ENCODE data around the gene MBD2. TPM values are rescaled to one million over a fixed set of nuclear protein-coding genes. Genes with fewer than 3 reads are reported as not detected.
A peak's percentile ranks its signal among the peaks of the same experiment; 100 is the strongest.
"Not testable (repeated sequence)": the region's sequence is repeated elsewhere in the genome, so short reads cannot be mapped to it uniquely, and the experiment has no call there.

The MBD2 gene
- total and polyA plus RNA-seq, 9 donors = 21.9 to 59.0 (median 45.0) TPM

DNA sequence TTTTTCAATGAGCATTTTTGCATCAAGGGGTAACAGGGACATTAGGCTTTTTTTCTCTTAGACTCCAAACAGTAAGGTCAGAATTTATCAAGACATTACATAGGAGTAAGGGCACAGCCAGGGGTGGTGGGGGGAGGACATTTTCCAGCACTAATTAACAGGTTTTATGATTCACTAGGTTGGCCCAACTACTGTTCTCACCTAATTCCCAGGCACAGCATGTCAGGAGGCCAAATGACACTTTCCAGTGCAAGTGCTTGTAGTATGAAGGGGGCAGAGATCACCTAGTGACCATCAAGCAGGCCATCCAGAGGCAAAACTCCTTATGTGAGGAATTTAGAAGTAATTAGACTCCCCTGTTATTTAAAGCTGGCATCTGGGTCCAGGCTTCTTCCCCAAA is 3.9 kb upstream of the MBD2 start:
- TF ChIP-seq, protein P1, sequence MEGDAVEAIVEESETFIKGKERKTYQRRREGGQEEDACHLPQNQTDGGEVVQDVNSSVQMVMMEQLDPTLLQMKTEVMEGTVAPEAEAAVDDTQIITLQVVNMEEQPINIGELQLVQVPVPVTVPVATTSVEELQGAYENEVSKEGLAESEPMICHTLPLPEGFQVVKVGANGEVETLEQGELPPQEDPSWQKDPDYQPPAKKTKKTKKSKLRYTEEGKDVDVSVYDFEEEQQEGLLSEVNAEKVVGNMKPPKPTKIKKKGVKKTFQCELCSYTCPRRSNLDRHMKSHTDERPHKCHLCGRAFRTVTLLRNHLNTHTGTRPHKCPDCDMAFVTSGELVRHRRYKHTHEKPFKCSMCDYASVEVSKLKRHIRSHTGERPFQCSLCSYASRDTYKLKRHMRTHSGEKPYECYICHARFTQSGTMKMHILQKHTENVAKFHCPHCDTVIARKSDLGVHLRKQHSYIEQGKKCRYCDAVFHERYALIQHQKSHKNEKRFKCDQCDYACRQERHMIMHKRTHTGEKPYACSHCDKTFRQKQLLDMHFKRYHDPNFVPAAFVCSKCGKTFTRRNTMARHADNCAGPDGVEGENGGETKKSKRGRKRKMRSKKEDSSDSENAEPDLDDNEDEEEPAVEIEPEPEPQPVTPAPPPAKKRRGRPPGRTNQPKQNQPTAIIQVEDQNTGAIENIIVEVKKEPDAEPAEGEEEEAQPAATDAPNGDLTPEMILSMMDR (IDR thresholded peaks at IDR 0.05) = no peak
- no peak for TF ChIP-seq EP300 (IDR thresholded peaks at IDR 0.05)
- TF ChIP-seq POLR2A (IDR thresholded peaks at IDR 0.05) = no peak
- H3K9me3 ChIP-seq = no peaks in the 10 kb centered on the region
- peaks cover 2% of the 10 kb centered on the region for H3K4me1 ChIP-seq (ENCODE audit: insufficient read depth)
- no peak overlapping the region for H3K27ac ChIP-seq
- H3K27me3 ChIP-seq = no peaks in the 10 kb centered on the region
- DNase-seq = no peak
- no peaks in the 10 kb centered on the region for H3K36me3 ChIP-seq
- intact Hi-C loops (cut with DNase I) = loop anchor here in 2 of 4 donors (5.0 to 10.0 kb wide), 2 partner anchors 39 to 126 kb away; partner anchors contain the start of genes C18orf54 (in 1 of the 2), POLI (in 1 of the 2) and STARD6 (in 1 of the 2)
- no peak overlapping the region for H3K4me3 ChIP-seq

DNA sequence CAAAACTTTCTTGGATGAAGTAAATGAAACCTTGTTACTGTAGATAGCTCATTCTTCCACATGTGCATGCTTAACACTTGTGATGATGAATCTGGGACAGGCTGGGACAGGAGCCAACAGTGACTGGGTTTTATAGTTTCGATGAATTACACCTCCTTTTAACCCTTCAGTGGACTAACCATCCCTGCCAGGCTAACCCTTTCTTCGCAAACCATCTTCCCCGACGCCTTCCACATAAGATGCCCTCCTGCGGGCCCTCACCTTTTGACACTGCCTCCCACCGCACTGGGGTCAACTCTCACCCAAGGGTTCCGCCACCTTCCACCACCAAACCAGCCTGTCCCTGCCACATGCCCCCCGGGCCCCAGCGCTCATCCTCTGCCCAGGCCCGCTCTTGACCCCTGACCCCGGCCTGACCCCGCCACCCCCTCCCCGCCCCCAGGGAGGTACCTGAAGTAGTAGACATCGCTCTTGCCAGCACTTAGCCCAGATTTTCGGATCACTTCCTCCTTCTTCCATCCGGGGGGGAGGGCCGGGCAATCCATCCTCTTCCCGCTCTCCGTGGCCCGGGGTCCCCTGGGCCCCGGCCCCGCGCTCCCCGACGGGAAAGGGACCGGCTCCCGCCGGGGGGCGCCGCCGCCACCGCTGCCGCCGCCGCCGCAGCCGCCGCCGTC is 764 bp downstream of the MBD2 start:
- H3K9me3 ChIP-seq = no peaks in the 10 kb centered on the region
- no peak overlapping the region for H3K27ac ChIP-seq
- TF ChIP-seq, protein P1 (IDR thresholded peaks at IDR 0.05) = no peak
- TF ChIP-seq EP300 (IDR thresholded peaks at IDR 0.05) (no peak), POLR2A (IDR thresholded peaks at IDR 0.05) (no peak)
- DNase-seq = peak; percentile 50 to 73 (median 60)
- intact Hi-C loops (cut with DNase I) = loop anchor here in 2 of 4 donors (5.0 to 10.0 kb wide), 2 partner anchors 44 to 131 kb away; partner anchors contain the start of genes C18orf54 (in 1 of the 2), POLI (in 1 of the 2) and STARD6 (in 1 of the 2)
- peaks cover 5% of the 10 kb centered on the region for H3K4me1 ChIP-seq (ENCODE audit: insufficient read depth)
- no peaks in the 10 kb centered on the region for H3K27me3 ChIP-seq
- H3K4me3 ChIP-seq = peak overlapping the region; percentile 66
- 1% methylated on average over 28 to 39 of the region's 39 CpGs for WGBS, 3 donors
- H3K36me3 ChIP-seq = no peaks in the 10 kb centered on the region

DNA sequence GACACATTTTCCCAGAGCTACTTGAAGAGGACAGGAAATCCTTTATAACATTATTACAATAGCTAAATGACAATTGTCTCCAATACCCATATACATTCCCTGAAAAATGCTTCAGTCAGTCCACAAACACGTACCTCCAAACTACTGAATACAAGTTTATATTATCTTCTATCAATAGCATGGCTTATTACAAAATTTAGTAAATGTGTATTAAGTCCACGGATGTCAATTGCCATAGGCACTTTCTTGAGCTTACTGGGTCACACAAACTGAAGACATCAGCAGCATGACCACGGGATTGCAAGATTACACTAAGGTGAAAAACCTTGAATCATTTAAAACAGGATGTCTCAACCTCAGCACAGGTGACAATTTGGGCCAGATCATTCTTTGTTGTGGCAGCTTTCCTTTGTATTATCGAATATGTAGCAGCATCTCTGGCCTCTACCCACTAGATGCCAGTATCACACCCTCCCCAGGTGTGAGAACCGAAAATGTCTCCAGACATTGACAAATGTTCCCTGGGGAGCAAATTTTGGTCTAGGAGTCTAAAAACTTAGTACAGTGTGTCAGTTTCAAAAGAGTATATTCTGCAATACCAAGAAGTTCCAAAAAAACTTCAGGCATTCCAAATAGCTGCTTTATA is 1.4 kb downstream of the MBD2 start:
- Histone ChIP-seq H3K36me3 (no peaks in the 10 kb centered on the region), H3K4me1 (ENCODE audit: insufficient read depth) (peaks cover 5% of the 10 kb centered on the region), H3K27me3 (no peaks in the 10 kb centered on the region), H3K27ac (no peak overlapping the region), H3K9me3 (no peaks in the 10 kb centered on the region), H3K4me3 (peak overlapping the region; percentile 66)
- WGBS, 3 donors = 22 to 25% (median 24%) methylated on average over 5 of the region's 5 CpGs
- no peak for DNase-seq
- intact Hi-C loops (cut with DNase I) = loop anchor here in 2 of 4 donors (5.0 to 10.0 kb wide), 2 partner anchors 44 to 132 kb away; partner anchors contain the start of genes C18orf54 (in 1 of the 2), POLI (in 1 of the 2) and STARD6 (in 1 of the 2)
- TF ChIP-seq EP300 (IDR thresholded peaks at IDR 0.05) = no peak
- no peak for TF ChIP-seq POLR2A (IDR thresholded peaks at IDR 0.05)
- TF ChIP-seq, protein P1 (IDR thresholded peaks at IDR 0.05) = no peak

DNA sequence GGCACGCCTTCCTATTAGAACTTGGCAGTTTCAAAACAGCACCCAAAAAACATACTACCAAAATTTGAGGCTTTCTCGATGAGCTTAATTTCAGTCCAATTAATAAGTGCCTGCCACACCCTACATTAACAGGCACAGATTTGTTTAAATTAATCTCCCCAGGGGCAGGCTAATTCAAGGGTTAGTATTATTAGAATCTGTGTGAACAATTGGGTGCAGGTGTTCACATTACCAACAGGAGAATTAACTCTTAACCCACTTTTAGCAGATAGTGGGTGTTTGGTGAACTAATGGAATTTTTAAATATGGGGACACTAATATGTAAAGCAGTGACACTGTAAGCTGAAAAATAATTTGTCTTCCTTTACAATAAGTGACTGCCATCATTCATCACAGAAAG is 4.1 kb downstream of the MBD2 start:
- Histone ChIP-seq H3K27ac (no peak overlapping the region), H3K36me3 (no peaks in the 10 kb centered on the region), H3K27me3 (no peaks in the 10 kb centered on the region), H3K4me3 (no peak overlapping the region), H3K9me3 (no peaks in the 10 kb centered on the region), H3K4me1 (ENCODE audit: insufficient read depth) (peaks cover 5% of the 10 kb centered on the region)
- intact Hi-C loops (cut with DNase I) = loop anchor here in 2 of 4 donors (5.0 to 10.0 kb wide), 2 partner anchors 47 to 134 kb away; partner anchors contain the start of genes C18orf54 (in 1 of the 2), POLI (in 1 of the 2) and STARD6 (in 1 of the 2)
- TF ChIP-seq, protein P1 (IDR thresholded peaks at IDR 0.05) = no peak
- TF ChIP-seq POLR2A (IDR thresholded peaks at IDR 0.05) (no peak), EP300 (IDR thresholded peaks at IDR 0.05) (no peak)
- no peak for DNase-seq
- 86 to 95% (median 90%) methylated on average over 2 of the region's 2 CpGs for WGBS, 3 donors

DNA sequence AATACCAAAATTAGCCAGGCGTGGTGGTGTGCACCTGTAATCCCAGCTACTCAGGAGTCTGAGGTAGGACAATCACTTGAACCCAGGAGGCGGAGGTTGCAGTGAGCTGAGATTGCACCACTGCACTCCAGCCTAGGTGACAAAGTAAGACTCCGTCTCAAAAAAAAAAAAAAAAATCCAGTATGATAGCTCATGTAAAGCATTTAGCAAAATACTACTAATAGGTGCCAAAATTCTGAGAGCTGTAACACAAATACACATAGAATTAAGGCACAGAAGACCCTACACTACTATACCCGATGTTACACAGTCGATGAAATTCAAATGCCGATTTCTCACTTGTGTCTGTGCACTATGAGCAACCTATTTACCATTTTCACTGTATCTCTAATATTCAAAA is 5.7 kb downstream of the MBD2 start:
- 94 to 96% (median 94%) methylated on average over 6 of the region's 6 CpGs for WGBS, 3 donors
- intact Hi-C loops (cut with DNase I); H3K4me3 ChIP-seq; H3K36me3 ChIP-seq; H3K9me3 ChIP-seq; H3K27ac ChIP-seq; H3K4me1 ChIP-seq (ENCODE audit: insufficient read depth); H3K27me3 ChIP-seq; DNase-seq: not testable (repeated sequence)
